HEK293 (cell line): ENCODE results near the gene PCDH1.

Experiments used
- HOXC10 ChIP-seq: sonication (generic); formaldehyde crosslinking; IDR thresholded peaks from 2 replicates; pipeline ENCODE4 v1.8.1; 2023; ENCODE audit warnings: mild to moderate bottlenecking, missing genetic modification reagents
- KLF1 ChIP-seq: fragments of 450-650 bp; formaldehyde crosslinking; IDR thresholded peaks from 2 replicates; pipeline ENCODE4 v1.5.1; 2016; ENCODE audit warnings: missing biosample characterization, missing genetic modification characterization
- SP2 ChIP-seq: fragments of 450-650 bp; formaldehyde crosslinking; IDR thresholded peaks from 2 replicates; pipeline ENCODE4 v1.5.1; 2016; ENCODE audit warnings: missing biosample characterization, missing genetic modification characterization
- TRIM28 ChIP-seq: IDR thresholded peaks from 2 replicates; pipeline ENCODE4 v1.6.1; 2011; ENCODE audit warnings: low read length, control low read depth, borderline replicate concordance
- YY1 ChIP-seq: fragments of 450-650 bp; formaldehyde crosslinking; IDR thresholded peaks from 2 replicates; pipeline ENCODE4 v1.5.1; 2018; ENCODE audit warnings: missing biosample characterization, missing genetic modification characterization
- ZBTB8A ChIP-seq: fragments of 450-650 bp; formaldehyde crosslinking; IDR thresholded peaks from 2 replicates; pipeline ENCODE4 v1.5.1; 2016; ENCODE audit warnings: missing biosample characterization, missing genetic modification characterization
- ZEB2 ChIP-seq: fragments of 450-650 bp; formaldehyde crosslinking; IDR thresholded peaks from 2 replicates; pipeline ENCODE4 v1.5.1; 2016; ENCODE audit warnings: missing biosample characterization, missing genetic modification characterization
- ZFP37 ChIP-seq: fragments of 450-650 bp; formaldehyde crosslinking; IDR thresholded peaks from 2 replicates; pipeline ENCODE4 v1.5.1; 2016; ENCODE audit warnings: missing biosample characterization, missing genetic modification characterization
- ZFP41 ChIP-seq: fragments of 450-650 bp; formaldehyde crosslinking; IDR thresholded peaks from 2 replicates; pipeline ENCODE4 v1.5.1; 2016; ENCODE audit warnings: missing biosample characterization, missing genetic modification characterization, borderline replicate concordance
- ZNF76 ChIP-seq: fragments of 450-650 bp; formaldehyde crosslinking; IDR thresholded peaks from 2 replicates; pipeline ENCODE4; 2016; ENCODE audit warnings: low read depth, missing biosample characterization, missing genetic modification characterization, borderline replicate concordance
- TF ChIP-seq, protein P1 (sequence below): fragments of 450-650 bp; formaldehyde crosslinking; IDR thresholded peaks from 2 replicates; pipeline ENCODE4 v1.5.1; 2016; ENCODE audit warnings: missing biosample characterization, missing genetic modification characterization
- TF ChIP-seq, protein P2 (sequence below): fragments of 450-650 bp; formaldehyde crosslinking; IDR thresholded peaks from 2 replicates; pipeline ENCODE4 v1.5.1; 2016; ENCODE audit warnings: missing biosample characterization, missing genetic modification characterization
- TF ChIP-seq, protein P3 (sequence below): sonication (generic); formaldehyde crosslinking; IDR thresholded peaks from 2 replicates; pipeline ENCODE4 v1.8.1; 2022; ENCODE audit warnings: mild to moderate bottlenecking, moderate library complexity, missing genetic modification reagents
- TF ChIP-seq, protein P4 (sequence below): fragments of 450-650 bp; formaldehyde crosslinking; IDR thresholded peaks from 2 replicates; pipeline ENCODE4 v1.5.1; 2016; ENCODE audit warnings: missing biosample characterization, missing genetic modification characterization

DNA sequence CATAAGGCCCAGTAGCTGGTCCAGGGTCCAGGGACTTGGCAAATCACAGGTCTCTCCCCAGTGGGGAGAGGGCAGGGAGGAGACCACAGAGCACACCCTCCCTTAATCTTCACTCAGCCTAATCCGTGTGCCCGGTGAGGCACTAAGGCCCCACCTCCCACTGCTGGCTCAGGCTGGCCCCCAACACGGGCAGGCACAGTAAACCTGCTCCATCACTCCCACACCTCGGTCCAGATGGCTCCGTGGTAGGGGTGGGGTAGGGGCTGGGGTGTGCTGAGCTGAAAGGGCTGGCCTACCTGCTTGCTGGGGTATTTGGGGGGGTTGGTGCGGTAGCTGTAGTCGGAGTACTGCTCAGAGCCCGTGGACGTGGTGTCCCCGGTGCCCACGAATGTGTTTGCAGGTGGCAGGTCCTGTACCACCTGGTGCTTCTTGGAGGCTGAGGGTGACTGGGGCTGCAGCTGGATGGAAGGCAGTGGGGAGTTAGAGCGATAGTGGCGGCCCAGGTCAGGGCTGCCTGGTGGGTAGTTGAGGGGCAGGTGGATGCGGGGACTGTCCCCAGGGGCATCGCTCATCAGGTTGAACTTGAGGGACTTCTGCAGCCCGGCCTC is 15.2 kb downstream of the PCDH1 start:
- TF ChIP-seq, protein P1, sequence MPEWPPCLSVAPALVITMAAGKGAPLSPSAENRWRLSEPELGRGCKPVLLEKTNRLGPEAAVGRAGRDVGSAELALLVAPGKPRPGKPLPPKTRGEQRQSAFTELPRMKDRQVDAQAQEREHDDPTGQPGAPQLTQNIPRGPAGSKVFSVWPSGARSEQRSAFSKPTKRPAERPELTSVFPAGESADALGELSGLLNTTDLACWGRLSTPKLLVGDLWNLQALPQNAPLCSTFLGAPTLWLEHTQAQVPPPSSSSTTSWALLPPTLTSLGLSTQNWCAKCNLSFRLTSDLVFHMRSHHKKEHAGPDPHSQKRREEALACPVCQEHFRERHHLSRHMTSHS (tag by site-specific recombination): no peak
- TF ChIP-seq ZEB2 (tag by site-specific recombination) (no peak), TRIM28 (no peak), ZNF76 (tag by site-specific recombination) (no peak), ZFP41 (tag by site-specific recombination) (no peak), SP2 (tag by site-specific recombination) (no peak), KLF1 (no peak), ZFP37 (tag by site-specific recombination) (no peak), YY1 (tag by site-specific recombination) (no peak), HOXC10 (CRISPR knock-in tag) (no peak), ZBTB8A (tag by site-specific recombination) (no peak)
- TF ChIP-seq, protein P2, sequence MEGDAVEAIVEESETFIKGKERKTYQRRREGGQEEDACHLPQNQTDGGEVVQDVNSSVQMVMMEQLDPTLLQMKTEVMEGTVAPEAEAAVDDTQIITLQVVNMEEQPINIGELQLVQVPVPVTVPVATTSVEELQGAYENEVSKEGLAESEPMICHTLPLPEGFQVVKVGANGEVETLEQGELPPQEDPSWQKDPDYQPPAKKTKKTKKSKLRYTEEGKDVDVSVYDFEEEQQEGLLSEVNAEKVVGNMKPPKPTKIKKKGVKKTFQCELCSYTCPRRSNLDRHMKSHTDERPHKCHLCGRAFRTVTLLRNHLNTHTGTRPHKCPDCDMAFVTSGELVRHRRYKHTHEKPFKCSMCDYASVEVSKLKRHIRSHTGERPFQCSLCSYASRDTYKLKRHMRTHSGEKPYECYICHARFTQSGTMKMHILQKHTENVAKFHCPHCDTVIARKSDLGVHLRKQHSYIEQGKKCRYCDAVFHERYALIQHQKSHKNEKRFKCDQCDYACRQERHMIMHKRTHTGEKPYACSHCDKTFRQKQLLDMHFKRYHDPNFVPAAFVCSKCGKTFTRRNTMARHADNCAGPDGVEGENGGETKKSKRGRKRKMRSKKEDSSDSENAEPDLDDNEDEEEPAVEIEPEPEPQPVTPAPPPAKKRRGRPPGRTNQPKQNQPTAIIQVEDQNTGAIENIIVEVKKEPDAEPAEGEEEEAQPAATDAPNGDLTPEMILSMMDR: no peak
- TF ChIP-seq, protein P3, sequence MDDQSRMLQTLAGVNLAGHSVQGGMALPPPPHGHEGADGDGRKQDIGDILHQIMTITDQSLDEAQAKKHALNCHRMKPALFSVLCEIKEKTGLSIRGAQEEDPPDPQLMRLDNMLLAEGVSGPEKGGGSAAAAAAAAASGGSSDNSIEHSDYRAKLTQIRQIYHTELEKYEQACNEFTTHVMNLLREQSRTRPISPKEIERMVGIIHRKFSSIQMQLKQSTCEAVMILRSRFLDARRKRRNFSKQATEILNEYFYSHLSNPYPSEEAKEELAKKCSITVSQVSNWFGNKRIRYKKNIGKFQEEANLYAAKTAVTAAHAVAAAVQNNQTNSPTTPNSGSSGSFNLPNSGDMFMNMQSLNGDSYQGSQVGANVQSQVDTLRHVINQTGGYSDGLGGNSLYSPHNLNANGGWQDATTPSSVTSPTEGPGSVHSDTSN (CRISPR knock-in tag): no peak
- TF ChIP-seq, protein P4, sequence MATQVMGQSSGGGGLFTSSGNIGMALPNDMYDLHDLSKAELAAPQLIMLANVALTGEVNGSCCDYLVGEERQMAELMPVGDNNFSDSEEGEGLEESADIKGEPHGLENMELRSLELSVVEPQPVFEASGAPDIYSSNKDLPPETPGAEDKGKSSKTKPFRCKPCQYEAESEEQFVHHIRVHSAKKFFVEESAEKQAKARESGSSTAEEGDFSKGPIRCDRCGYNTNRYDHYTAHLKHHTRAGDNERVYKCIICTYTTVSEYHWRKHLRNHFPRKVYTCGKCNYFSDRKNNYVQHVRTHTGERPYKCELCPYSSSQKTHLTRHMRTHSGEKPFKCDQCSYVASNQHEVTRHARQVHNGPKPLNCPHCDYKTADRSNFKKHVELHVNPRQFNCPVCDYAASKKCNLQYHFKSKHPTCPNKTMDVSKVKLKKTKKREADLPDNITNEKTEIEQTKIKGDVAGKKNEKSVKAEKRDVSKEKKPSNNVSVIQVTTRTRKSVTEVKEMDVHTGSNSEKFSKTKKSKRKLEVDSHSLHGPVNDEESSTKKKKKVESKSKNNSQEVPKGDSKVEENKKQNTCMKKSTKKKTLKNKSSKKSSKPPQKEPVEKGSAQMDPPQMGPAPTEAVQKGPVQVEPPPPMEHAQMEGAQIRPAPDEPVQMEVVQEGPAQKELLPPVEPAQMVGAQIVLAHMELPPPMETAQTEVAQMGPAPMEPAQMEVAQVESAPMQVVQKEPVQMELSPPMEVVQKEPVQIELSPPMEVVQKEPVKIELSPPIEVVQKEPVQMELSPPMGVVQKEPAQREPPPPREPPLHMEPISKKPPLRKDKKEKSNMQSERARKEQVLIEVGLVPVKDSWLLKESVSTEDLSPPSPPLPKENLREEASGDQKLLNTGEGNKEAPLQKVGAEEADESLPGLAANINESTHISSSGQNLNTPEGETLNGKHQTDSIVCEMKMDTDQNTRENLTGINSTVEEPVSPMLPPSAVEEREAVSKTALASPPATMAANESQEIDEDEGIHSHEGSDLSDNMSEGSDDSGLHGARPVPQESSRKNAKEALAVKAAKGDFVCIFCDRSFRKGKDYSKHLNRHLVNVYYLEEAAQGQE (tag by site-specific recombination): no peak
